Suprapubic skin (tissue), 4 donors: ENCODE measurements around the gene IL20RA.

Experiments used
- EP300 ChIP-seq: sonication (generic); formaldehyde crosslinking; IDR thresholded peaks from one replicate; pipeline ENCODE4 v1.6.1; 2017; ENCODE audit warnings: antibody characterized with exemption
- POLR2A ChIP-seq, 2 donors: fragments of 450-650 bp; IDR thresholded peaks; one replicate each; pipeline ENCODE4 v1.6.1; 2017; ENCODE audit warnings: antibody characterized with exemption in 2 of 2, mild to moderate bottlenecking in 2 of 2, moderate library complexity in 2 of 2
- POLR2AphosphoS5 ChIP-seq, 3 donors: sonication (generic); formaldehyde crosslinking; IDR thresholded peaks; one replicate each; pipeline ENCODE4 v1.6.1; 2017; ENCODE audit warnings: antibody characterized with exemption in 3 of 3
- TF ChIP-seq, protein P1 (sequence below), 2 donors: fragments of 200-600 bp in 1 of 2; fragments of 450-650 bp in 1 of 2; sonication (generic) in 1 of 2; IDR thresholded peaks; one replicate each; pipeline ENCODE4 v1.5.1; 2016 to 2019; ENCODE audit warnings: antibody characterized with exemption in 2 of 2, mild to moderate bottlenecking in 1 of 2, moderate library complexity in 1 of 2

DNA sequence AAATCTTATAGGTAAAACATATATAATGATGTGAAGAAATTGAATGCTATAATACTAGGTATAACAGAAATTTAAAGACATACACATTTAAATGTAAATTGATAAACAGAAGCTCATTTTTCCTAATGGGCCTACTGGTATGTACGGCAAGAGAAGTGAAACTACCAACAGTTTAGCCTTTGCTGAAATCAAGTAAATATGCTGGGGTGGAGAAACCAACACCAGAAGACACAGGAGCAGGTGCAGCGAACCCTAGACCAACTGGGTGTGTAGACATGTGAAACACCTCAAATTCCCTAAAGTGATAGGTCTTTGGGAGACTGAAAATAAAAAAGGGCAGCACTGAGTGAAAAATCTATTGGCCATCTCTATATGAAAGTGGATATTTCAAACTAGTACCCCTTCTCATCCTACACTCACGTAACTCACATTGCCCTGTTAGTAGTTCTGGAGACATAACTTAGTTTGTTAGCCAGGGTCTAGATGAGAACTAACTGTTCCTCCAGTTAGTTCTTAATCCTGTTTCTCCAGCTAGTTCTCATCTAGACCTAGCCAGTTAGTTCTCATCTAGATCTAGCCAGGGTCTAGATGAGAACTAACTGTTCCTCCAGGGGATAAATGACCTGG, 69.6 kb downstream of the IL20RA start:
- TF ChIP-seq EP300: no peak
- TF ChIP-seq POLR2AphosphoS5 (IDR thresholded peaks at IDR 0.05): no peak
- TF ChIP-seq, protein P1, sequence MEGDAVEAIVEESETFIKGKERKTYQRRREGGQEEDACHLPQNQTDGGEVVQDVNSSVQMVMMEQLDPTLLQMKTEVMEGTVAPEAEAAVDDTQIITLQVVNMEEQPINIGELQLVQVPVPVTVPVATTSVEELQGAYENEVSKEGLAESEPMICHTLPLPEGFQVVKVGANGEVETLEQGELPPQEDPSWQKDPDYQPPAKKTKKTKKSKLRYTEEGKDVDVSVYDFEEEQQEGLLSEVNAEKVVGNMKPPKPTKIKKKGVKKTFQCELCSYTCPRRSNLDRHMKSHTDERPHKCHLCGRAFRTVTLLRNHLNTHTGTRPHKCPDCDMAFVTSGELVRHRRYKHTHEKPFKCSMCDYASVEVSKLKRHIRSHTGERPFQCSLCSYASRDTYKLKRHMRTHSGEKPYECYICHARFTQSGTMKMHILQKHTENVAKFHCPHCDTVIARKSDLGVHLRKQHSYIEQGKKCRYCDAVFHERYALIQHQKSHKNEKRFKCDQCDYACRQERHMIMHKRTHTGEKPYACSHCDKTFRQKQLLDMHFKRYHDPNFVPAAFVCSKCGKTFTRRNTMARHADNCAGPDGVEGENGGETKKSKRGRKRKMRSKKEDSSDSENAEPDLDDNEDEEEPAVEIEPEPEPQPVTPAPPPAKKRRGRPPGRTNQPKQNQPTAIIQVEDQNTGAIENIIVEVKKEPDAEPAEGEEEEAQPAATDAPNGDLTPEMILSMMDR (IDR thresholded peaks at IDR 0.05): no peak
- no peak for TF ChIP-seq POLR2A (IDR thresholded peaks at IDR 0.05)
